IgD-negative memory B cell (primary cell): ENCODE data around the gene UBL4A. TPM values are rescaled to one million over a fixed set of nuclear protein-coding genes. Genes with fewer than 3 reads are reported as not detected.
"Not testable (repeated sequence)": the region's sequence is repeated elsewhere in the genome, so short reads cannot be mapped to it uniquely, and the experiment has no call there.

Source experiments
- H3K27ac Mint-ChIP-seq, 3 donors: one replicate each; pipeline ENCODE4 v1.8.0; 2020 to 2022; ENCODE audit warnings: mild to moderate bottlenecking in 3 of 3, mixed read lengths in 3 of 3, moderate library complexity in 1 of 3
- H3K27me3 Mint-ChIP-seq: one replicate; pipeline ENCODE4 v1.8.0; 2021; ENCODE audit warnings: mixed read lengths
- H3K36me3 Mint-ChIP-seq: one replicate; pipeline ENCODE4 v1.8.0; 2020; ENCODE audit warnings: mild to moderate bottlenecking, mixed read lengths
- H3K4me1 Mint-ChIP-seq, 3 donors: one replicate each; pipeline ENCODE4 v1.8.0; 2020 to 2022; ENCODE audit warnings: mixed read lengths in 3 of 3, mild to moderate bottlenecking in 1 of 3
- H3K4me3 Mint-ChIP-seq, 4 donors: one replicate each; pipeline ENCODE4 v1.8.0; 2020 to 2022; ENCODE audit warnings: mild to moderate bottlenecking in 4 of 4, mixed read lengths in 4 of 4, moderate library complexity in 3 of 4
- H3K9me3 Mint-ChIP-seq, 3 donors: one replicate each; pipeline ENCODE4 v1.8.0; 2020 to 2021; ENCODE audit warnings: mixed read lengths in 3 of 3, mild to moderate bottlenecking in 1 of 3
- polyA plus RNA-seq: library from polyadenylated mRNA; unstranded; fragments of 300-500 nt; fragmentation: Illumina TruSeq; gene quantifications from one replicate; pipeline ENCODE4 v1.2.3, GENCODE V29; 2021

UBL4A gene
- polyA plus RNA-seq, 1 donor from 2014 or later, result 41.4 TPM

GRCh38 chrX:154515090-154515965, 28.9 kb upstream of the UBL4A start:
- Mint-ChIP-seq H3K9me3 (peaks cover 0 to 2% (median 0%) of the 10 kb centered on the region in 3 donors), H3K27ac (peak overlapping the region; percentile 66 to 87 (median 86)), H3K36me3 (no peaks in the 10 kb centered on the region), H3K4me1 (peaks cover 4 to 10% (median 8%) of the 10 kb centered on the region in 3 donors), H3K27me3 (no peaks in the 10 kb centered on the region), H3K4me3 (peak overlapping the region; percentile 79 to 94 (median 86))

- no peaks in the 10 kb centered on the region for H3K27me3 Mint-ChIP-seq
- peaks cover 4 to 10% (median 8%) of the 10 kb centered on the region in 3 donors for H3K4me1 Mint-ChIP-seq
- H3K36me3 Mint-ChIP-seq, result peaks cover 3% of the 10 kb centered on the region
- peak overlapping the region in 1 of 3 donors; percentile 76 for H3K27ac Mint-ChIP-seq
- H3K4me3 Mint-ChIP-seq, result no peak overlapping the region
- peaks cover 2 to 5% (median 4%) of the 10 kb centered on the region in 3 donors for H3K9me3 Mint-ChIP-seq
These were observed 27.3 kb upstream of the UBL4A start for GRCh38 chrX:154513716-154514115.

GRCh38 chrX:154512879-154513553, 26.6 kb upstream of the UBL4A start:
- Mint-ChIP-seq H3K27ac (no peak overlapping the region), H3K4me1 (peaks cover 4 to 10% (median 8%) of the 10 kb centered on the region in 3 donors), H3K9me3 (peaks cover 2 to 5% (median 4%) of the 10 kb centered on the region in 3 donors), H3K4me3 (no peak overlapping the region), H3K36me3 (peaks cover 3% of the 10 kb centered on the region), H3K27me3 (peaks cover 2% of the 10 kb centered on the region)

- Mint-ChIP-seq H3K27ac (peak overlapping the region in 1 of 3 donors; percentile 28), H3K4me3 (no peak overlapping the region), H3K9me3 (peaks cover 2 to 5% (median 4%) of the 10 kb centered on the region in 3 donors), H3K27me3 (peaks cover 2% of the 10 kb centered on the region), H3K4me1 (peaks cover 4 to 10% (median 8%) of the 10 kb centered on the region in 3 donors), H3K36me3 (peaks cover 3% of the 10 kb centered on the region)
These were observed 25.3 kb upstream of the UBL4A start for GRCh38 chrX:154511761-154512160.

- peak overlapping the region in 1 of 4 donors; percentile 52 for H3K4me3 Mint-ChIP-seq
- peaks cover 2 to 5% (median 4%) of the 10 kb centered on the region in 3 donors for H3K9me3 Mint-ChIP-seq
- peaks cover 4% of the 10 kb centered on the region for H3K36me3 Mint-ChIP-seq
- H3K27ac Mint-ChIP-seq, result peak overlapping the region in 1 of 3 donors; percentile 5
- H3K4me1 Mint-ChIP-seq, result peaks cover 0 to 2% (median 0%) of the 10 kb centered on the region in 3 donors
- peaks cover 2% of the 10 kb centered on the region for H3K27me3 Mint-ChIP-seq
These were observed 23.0 kb upstream of the UBL4A start for GRCh38 chrX:154509455-154509854.

- peaks cover 2% of the 10 kb centered on the region for H3K27me3 Mint-ChIP-seq
- peak overlapping the region in 1 of 3 donors; percentile 44 for H3K27ac Mint-ChIP-seq
- H3K4me3 Mint-ChIP-seq, result no peak overlapping the region
- H3K36me3 Mint-ChIP-seq, result peaks cover 4% of the 10 kb centered on the region
- peaks cover 0 to 2% (median 0%) of the 10 kb centered on the region in 3 donors for H3K4me1 Mint-ChIP-seq
- H3K9me3 Mint-ChIP-seq, result peaks cover 2 to 5% (median 2%) of the 10 kb centered on the region in 3 donors
These were observed 21.9 kb upstream of the UBL4A start for GRCh38 chrX:154508384-154508745.

GRCh38 chrX:154507673-154508383, 21.4 kb upstream of the UBL4A start:
- Mint-ChIP-seq H3K4me3 (no peak overlapping the region), H3K4me1 (peaks cover 0 to 2% (median 0%) of the 10 kb centered on the region in 3 donors), H3K9me3 (peaks cover 2 to 5% (median 2%) of the 10 kb centered on the region in 3 donors), H3K27ac (no peak overlapping the region), H3K36me3 (peaks cover 4% of the 10 kb centered on the region), H3K27me3 (peaks cover 2% of the 10 kb centered on the region)

- Mint-ChIP-seq H3K9me3 (peaks cover 2 to 5% (median 2%) of the 10 kb centered on the region in 3 donors), H3K27me3 (peaks cover 2% of the 10 kb centered on the region), H3K4me1 (peaks cover 0 to 2% (median 0%) of the 10 kb centered on the region in 3 donors), H3K4me3 (no peak overlapping the region), H3K36me3 (peaks cover 4% of the 10 kb centered on the region), H3K27ac (no peak overlapping the region)
These were observed 20.3 kb upstream of the UBL4A start for GRCh38 chrX:154506483-154507332.

- H3K27ac Mint-ChIP-seq, result no peak overlapping the region
- no peak overlapping the region for H3K4me3 Mint-ChIP-seq
- H3K9me3 Mint-ChIP-seq, result peaks cover 2 to 5% (median 2%) of the 10 kb centered on the region in 3 donors
- peaks cover 2% of the 10 kb centered on the region for H3K27me3 Mint-ChIP-seq
- peaks cover 4% of the 10 kb centered on the region for H3K36me3 Mint-ChIP-seq
- no peaks in the 10 kb centered on the region for H3K4me1 Mint-ChIP-seq
These were observed 19.3 kb upstream of the UBL4A start for GRCh38 chrX:154505734-154506133.

GRCh38 chrX:154502989-154503388, 16.6 kb upstream of the UBL4A start:
- no peaks in the 10 kb centered on the region for H3K9me3 Mint-ChIP-seq
- peaks cover 0 to under 1% (median under 1%) of the 10 kb centered on the region in 3 donors for H3K4me1 Mint-ChIP-seq
- H3K27ac Mint-ChIP-seq, result no peak overlapping the region
- H3K27me3 Mint-ChIP-seq, result peaks cover 2% of the 10 kb centered on the region
- peaks cover 2% of the 10 kb centered on the region for H3K36me3 Mint-ChIP-seq
- no peak overlapping the region for H3K4me3 Mint-ChIP-seq

- Mint-ChIP-seq H3K27ac (no peak overlapping the region), H3K27me3 (peaks cover 2% of the 10 kb centered on the region), H3K36me3 (peaks cover 4% of the 10 kb centered on the region), H3K9me3 (no peaks in the 10 kb centered on the region), H3K4me1 (peaks cover 0 to 7% (median 3%) of the 10 kb centered on the region in 3 donors), H3K4me3 (no peak overlapping the region)
These were observed 15.7 kb upstream of the UBL4A start for GRCh38 chrX:154502098-154502497.

- H3K27me3 Mint-ChIP-seq, H3K36me3 Mint-ChIP-seq, H3K27ac Mint-ChIP-seq, H3K9me3 Mint-ChIP-seq, H3K4me1 Mint-ChIP-seq, H3K4me3 Mint-ChIP-seq: not testable (repeated sequence)
These were observed 15.0 kb upstream of the UBL4A start for GRCh38 chrX:154501423-154501822.

GRCh38 chrX:154496591-154497137, 10.2 kb upstream of the UBL4A start:
- H3K9me3 Mint-ChIP-seq, H3K27me3 Mint-ChIP-seq, H3K36me3 Mint-ChIP-seq, H3K4me1 Mint-ChIP-seq: not testable (repeated sequence)
- Mint-ChIP-seq H3K27ac (peak overlapping the region in 1 of 3 donors; percentile 53), H3K4me3 (peak overlapping the region in 1 of 4 donors; percentile 29)

GRCh38 chrX:154495472-154495922, 9.1 kb upstream of the UBL4A start:
- Mint-ChIP-seq H3K4me1 (peaks cover 3 to 10% (median 5%) of the 10 kb centered on the region in 3 donors), H3K27me3 (peaks cover 2% of the 10 kb centered on the region), H3K27ac (no peak overlapping the region), H3K9me3 (no peaks in the 10 kb centered on the region), H3K36me3 (peaks cover 3% of the 10 kb centered on the region), H3K4me3 (no peak overlapping the region)
